Stimulated activated CD4-positive, alpha-beta T cell treated with anti-CD3 and anti-CD28 coated beads, Interleukin-1b, Interleukin-23, amount 100 ng/mL, for 4 hours (primary cell): Measurements from ENCODE around the gene OSBPL8.

Experiments
- DNase-seq, 2 donors: peaks; one replicate each; pipeline ENCODE4 v3.0.0-alpha.2; 2020; ENCODE audit warnings: low read depth in 2 of 2

Gene OSBPL8

GRCh38 chr12:76559400-76560085, at the start of gene OSBPL8:
Gene OSBPL8 (minus strand): TSS chr12:76559771. CDS start chr12:76487551, 72,220 bp downstream.
- DNase-seq, result peak; percentile 96 to 98

GRCh38 chr12:76608070-76608469, 48.5 kb upstream of the OSBPL8 start:
- no peak for DNase-seq

GRCh38 chr12:76595056-76595455, 35.5 kb upstream of the OSBPL8 start:
- DNase-seq, result no peak

GRCh38 chr12:76591476-76591875, 31.9 kb upstream of the OSBPL8 start:
- DNase-seq, result no peak

- no peak for DNase-seq
Observed at GRCh38 chr12:76590131-76590530, 30.6 kb upstream of the OSBPL8 start.

- no peak for DNase-seq
Observed at GRCh38 chr12:76588881-76589565, 29.5 kb upstream of the OSBPL8 start.

- DNase-seq, result no peak
Observed at GRCh38 chr12:76587428-76588178, 28.0 kb upstream of the OSBPL8 start.

GRCh38 chr12:76586764-76587395, 27.3 kb upstream of the OSBPL8 start:
- DNase-seq, result peak in 1 of 2 donors; percentile 30

- DNase-seq, result no peak
Observed at GRCh38 chr12:76583301-76583700, 23.7 kb upstream of the OSBPL8 start.

- no peak for DNase-seq
Observed at GRCh38 chr12:76573840-76574373, 14.3 kb upstream of the OSBPL8 start.

GRCh38 chr12:76571256-76571655, 11.7 kb upstream of the OSBPL8 start:
- no peak for DNase-seq

GRCh38 chr12:76569685-76570604, 10.4 kb upstream of the OSBPL8 start:
- DNase-seq, result no peak

GRCh38 chr12:76568888-76569551, 9.4 kb upstream of the OSBPL8 start:
- no peak for DNase-seq

GRCh38 chr12:76568130-76568529, 8.6 kb upstream of the OSBPL8 start:
- DNase-seq, result no peak

- DNase-seq, result no peak
Observed at GRCh38 chr12:76563061-76563460, 3.5 kb upstream of the OSBPL8 start.

- DNase-seq, result no peak
Observed at GRCh38 chr12:76562130-76562529, 2.6 kb upstream of the OSBPL8 start.

GRCh38 chr12:76560086-76560491, 518 bp upstream of the OSBPL8 start:
- DNase-seq, result no peak

GRCh38 chr12:76558684-76559399, 729 bp downstream of the OSBPL8 start:
- peak; percentile 52 to 57 for DNase-seq

GRCh38 chr12:76556368-76556767, 3.2 kb downstream of the OSBPL8 start:
- DNase-seq, result no peak

- DNase-seq, result no peak
Observed at GRCh38 chr12:76555797-76556196, 3.8 kb downstream of the OSBPL8 start.
